SK-N-SH (cell line): ENCODE data around the gene PNPLA8. TPM values are rescaled to one million over a fixed set of nuclear protein-coding genes. Genes with fewer than 3 reads are reported as not detected.

Experiments
- CTCF ChIA-PET: fragments of 300-600, 350-600 bp; formaldehyde crosslinking; extraction: SDS; loops from one replicate; lab custom pipeline; 2021; lab: Yijun Ruan, JAX
- POLR2A ChIA-PET: fragments of 350-600 bp; sonication (Branson Sonifier 250); formaldehyde crosslinking; extraction: SDS; loops from one replicate; lab custom pipeline; 2020; ENCODE audit warnings: antibody characterized with exemption, inconsistent platforms; lab: Yijun Ruan, JAX
- DNase-seq: peaks from one replicate; pipeline ENCODE4 v3.0.0; 2012
- H2AFZ ChIP-seq: fragments of 200-600 bp; sonication (generic); 2 replicates; pipeline ENCODE4 v1.8.1; 2016; ENCODE audit warnings: antibody characterized with exemption, mild to moderate bottlenecking, low read depth
- H3F3A ChIP-seq: fragments of 200-600 bp; sonication (generic); replicated peaks from 2 replicates; pipeline ENCODE3; 2016; ENCODE audit warnings: antibody characterized with exemption, mild to moderate bottlenecking; ENCODE audit not compliant: insufficient read depth
- H3K27ac ChIP-seq, 2 experiments: fragments of 200-500 bp in 1 of 2; fragments of 200-600 bp in 1 of 2; sonication (Bioruptor generic) in 1 of 2; sonication (generic), shearing (Covaris generic) in 1 of 2; 2 replicates each; pipeline versions ENCODE4 v1.5.1 to v1.6.1; 2014 to 2016; ENCODE audit warnings: low read depth in 2 of 2, inconsistent platforms in 1 of 2, low read length in 1 of 2, mild to moderate bottlenecking in 1 of 2, mixed read lengths in 1 of 2
- H3K27me3 ChIP-seq: fragments of 200-600 bp; sonication (generic), shearing (Covaris generic); 2 replicates; pipeline ENCODE4 v1.6.1; 2016; ENCODE audit warnings: mixed run types; ENCODE audit not compliant: insufficient read depth
- H3K36me3 ChIP-seq, 2 experiments: fragments of 200-500 bp in 1 of 2; fragments of 200-600 bp in 1 of 2; sonication (Bioruptor generic) in 1 of 2; sonication (generic) in 1 of 2; replicated peaks in 1 of 2; 2 replicates each; pipeline versions ENCODE3 to v1.5.1; 2014 to 2016; ENCODE audit warnings: low read length in 1 of 2, mild to moderate bottlenecking in 1 of 2; ENCODE audit not compliant: insufficient read depth in 2 of 2, control insufficient read depth in 1 of 2
- H3K4me1 ChIP-seq, 2 experiments: fragments of 200-500 bp in 1 of 2; fragments of 200-600 bp in 1 of 2; sonication (Bioruptor generic) in 1 of 2; sonication (generic), shearing (Covaris generic) in 1 of 2; 2 replicates each; pipeline versions ENCODE4 v1.5.1 to v1.6.1; 2014 to 2016; ENCODE audit warnings: low read depth in 1 of 2, low read length in 1 of 2, mixed run types in 1 of 2; ENCODE audit not compliant: insufficient read depth in 2 of 2, control insufficient read depth in 1 of 2
- H3K4me2 ChIP-seq: fragments of 200-600 bp; sonication (generic), shearing (Covaris generic); 2 replicates; pipeline ENCODE4 v1.6.1; 2017; ENCODE audit warnings: mixed run types
- H3K4me3 ChIP-seq, 2 experiments: fragments of 200-500 bp in 1 of 2; fragments of 200-600 bp in 1 of 2; sonication (Bioruptor generic) in 1 of 2; sonication (generic), shearing (Covaris generic) in 1 of 2; 2 replicates each; pipeline versions ENCODE4 v1.5.1 to v1.8.1; 2014 to 2016; ENCODE audit warnings: low read depth in 2 of 2, inconsistent platforms in 1 of 2, low read length in 1 of 2, mild to moderate bottlenecking in 1 of 2, mixed read lengths in 1 of 2, moderate library complexity in 1 of 2
- H3K79me2 ChIP-seq: fragments of 200-600 bp; sonication (generic); 2 replicates; pipeline ENCODE4 v1.8.1; 2017; ENCODE audit warnings: mild to moderate bottlenecking; ENCODE audit not compliant: insufficient read depth
- H3K9ac ChIP-seq: fragments of 200-600 bp; sonication (generic); 2 replicates; pipeline ENCODE4 v1.6.1; 2017; ENCODE audit warnings: mixed run types
- H3K9me2 ChIP-seq: fragments of 200-600 bp; sonication (generic); 2 replicates; pipeline ENCODE4 v1.6.1; 2017; ENCODE audit warnings: mixed run types
- H3K9me3 ChIP-seq: fragments of 200-600 bp; sonication (generic); 2 replicates; pipeline ENCODE4 v1.6.1; 2017; ENCODE audit warnings: mixed run types, mild to moderate bottlenecking, moderate library complexity
- H4K20me1 ChIP-seq: fragments of 200-600 bp; sonication (generic); 2 replicates; pipeline ENCODE4 v1.6.1; 2017; ENCODE audit warnings: mild to moderate bottlenecking, mixed run types; ENCODE audit not compliant: insufficient read depth
- CHD2 ChIP-seq: fragments of 150-350 bp; IDR thresholded peaks from 2 replicates; pipeline ENCODE4 v1.6.1; 2018; ENCODE audit warnings: low read length; ENCODE audit not compliant: partially characterized antibody
- CTCF ChIP-seq: fragments of 200-600 bp; sonication (generic); IDR thresholded peaks from 2 replicates; pipeline ENCODE4 v1.6.1; 2017; ENCODE audit warnings: antibody characterized with exemption, mild to moderate bottlenecking, moderate library complexity
- EP300 ChIP-seq, 2 experiments: IDR thresholded peaks; 2 replicates each; pipeline versions ENCODE4 v1.4.0 to v1.6.1; 2012; ENCODE audit warnings: borderline replicate concordance in 1 of 2, low read depth in 1 of 2, low read length in 1 of 2
- FOXM1 ChIP-seq: IDR thresholded peaks from 2 replicates; pipeline ENCODE4 v1.4.0; 2012; ENCODE audit warnings: low read depth, mild to moderate bottlenecking
- IRF3 ChIP-seq: fragments of 150-350 bp; IDR thresholded peaks from 2 replicates; pipeline ENCODE4 v1.6.1; 2016; ENCODE audit warnings: mild to moderate bottlenecking, low read depth, low read length
- MXI1 ChIP-seq: IDR thresholded peaks from 2 replicates; pipeline ENCODE4 v1.6.1; 2012; ENCODE audit warnings: mild to moderate bottlenecking, low read depth, low read length, improper control_type of control experiment
- REST ChIP-seq: IDR thresholded peaks from 2 replicates; pipeline ENCODE4 v1.6.1; 2012; ENCODE audit warnings: mild to moderate bottlenecking, low read depth, low read length, moderate library complexity
- SIN3A ChIP-seq: IDR thresholded peaks from 2 replicates; pipeline ENCODE4 v1.6.1; 2012; ENCODE audit warnings: low read depth, mild to moderate bottlenecking, low read length, moderate library complexity, borderline replicate concordance
- SMC3 ChIP-seq: IDR thresholded peaks from 2 replicates; pipeline ENCODE4 v1.6.1; 2012; ENCODE audit warnings: low read depth, low read length, improper control_type of control experiment
- TAF1 ChIP-seq: IDR thresholded peaks from 2 replicates; pipeline ENCODE4 v1.6.1; 2012; ENCODE audit warnings: low read depth, mild to moderate bottlenecking, low read length, moderate library complexity, borderline replicate concordance
- TCF12 ChIP-seq: IDR thresholded peaks from 2 replicates; pipeline ENCODE4 v1.4.0; 2012
- WGBS: methylation state at CpG from one replicate; pipeline ENCODE4 v1.1.6; 2017; ENCODE audit warnings: low lambda C conversion rate; 5-methylcytosine and 5-hydroxymethylcytosine counted together
- polyA plus RNA-seq, 3 experiments: library from polyadenylated mRNA; depleted of rRNA; stranded (reverse); fragments of >200 nt; gene quantifications; 2 replicates each; pipeline ENCODE4 v1.2.3, GENCODE V29; 2012

Gene PNPLA8
- polyA plus RNA-seq, 1 of the 3 experiments (the other 2 are of a cell fraction): 7.2 TPM

DNA sequence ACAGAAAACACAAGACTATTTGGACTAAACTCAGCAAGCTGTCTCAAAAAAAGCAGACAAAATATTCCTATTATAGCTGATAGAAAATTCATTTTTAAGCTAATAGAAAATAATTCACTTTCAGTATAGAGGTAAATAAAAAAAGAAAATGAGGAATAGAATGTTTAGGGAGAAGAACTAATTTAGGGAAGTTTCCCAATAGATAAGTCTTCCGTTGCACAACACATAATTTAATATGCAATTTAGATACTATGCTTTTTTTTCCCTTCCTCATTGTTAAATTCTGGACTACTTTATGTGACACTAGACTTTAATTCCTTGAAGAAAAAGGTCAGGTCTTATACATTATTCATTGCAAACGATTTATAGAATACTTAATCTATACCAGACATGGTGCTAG lies 10.3 kb downstream of the PNPLA8 start:
- H3K4me3 ChIP-seq: no peak overlapping the region
- peaks cover 17% of the 10 kb centered on the region for H3F3A ChIP-seq
- DNase-seq: no peak
- H3K9ac ChIP-seq: no peak overlapping the region
- POLR2A ChIA-PET: no interaction called here
- H3K79me2 ChIP-seq: peaks cover 39% of the 10 kb centered on the region
- peaks cover 63 to 73% of the 10 kb centered on the region in 2 experiments for H3K36me3 ChIP-seq
- TF ChIP-seq CTCF (no peak), TCF12 (no peak), REST (no peak), MXI1 (no peak), SMC3 (no peak), SIN3A (no peak), TAF1 (no peak), CHD2 (no peak), EP300 (IDR thresholded peaks at IDR 0.05; ENCODE audit: borderline replicate concordance in 1 of 2, low read depth in 1 of 2, low read length in 1 of 2) (no peak), IRF3 (no peak), FOXM1 (no peak)
- no peak overlapping the region for H2AFZ ChIP-seq
- 70% methylated on average over 2 of the region's 2 CpGs for WGBS
- H4K20me1 ChIP-seq: no peaks in the 10 kb centered on the region
- CTCF ChIA-PET: interaction anchor here (1.3 kb wide), 1 partner anchor 370 kb away, joined by 3 read pairs; no protein-coding TSS in a partner anchor
- no peak overlapping the region for H3K4me2 ChIP-seq
- H3K27me3 ChIP-seq: no peaks in the 10 kb centered on the region
- no peak overlapping the region for H3K27ac ChIP-seq
- no peaks in the 10 kb centered on the region for H3K9me2 ChIP-seq
- H3K4me1 ChIP-seq: no peaks in the 10 kb centered on the region
- no peaks in the 10 kb centered on the region for H3K9me3 ChIP-seq
